K562 treated with DMSO at 1 percent for 12 hours (cell line): ENCODE results near the gene SMIM10. TPM values are rescaled to one million over a fixed set of nuclear protein-coding genes. Genes with fewer than 3 reads are reported as not detected.

Experiments used
- total RNA-seq: library from RNA; unstranded; fragments of 300-600 nt; gene quantifications from 2 replicates; pipeline ENCODE4 v1.2.3, GENCODE V29; 2022; ENCODE audit not compliant: insufficient read depth

The SMIM10 gene
- total RNA-seq, result 7.2 and 12.4 TPM in 2 replicates

GRCh38 chrX:134990801-134991481, at the start of gene SMIM10:
TSS of gene SMIM10 (plus strand) at chrX:134990991. CDS start at chrX:134991096, 105 bp downstream.

Other genes with a start within 250 kb of the SMIM10 start
- 13.5 and 42.1 TPM in 2 replicates for gene PABIR2, start 193.8 kb upstream of the SMIM10 start, total RNA-seq
- 8.5 and 25.7 TPM in 2 replicates for gene MOSPD1, start 75.7 kb upstream of the SMIM10 start, total RNA-seq
- 0.74 TPM in 1 of 2 replicates, not detected in the other for gene RTL8B, start 31.6 kb downstream of the SMIM10 start, total RNA-seq
- 115 and 119 TPM in 2 replicates for gene RTL8C, start 41.4 kb downstream of the SMIM10 start, total RNA-seq
- 127 and 144 TPM in 2 replicates for gene RTL8A, start 61.1 kb downstream of the SMIM10 start, total RNA-seq
- not detected in 2 replicates for gene SMIM10L2B, start 107.7 kb downstream of the SMIM10 start, total RNA-seq
- gene ETDB, start 129.5 kb downstream of the SMIM10 start, total RNA-seq, result not detected in 2 replicates
- gene CT55, start 180.4 kb downstream of the SMIM10 start, total RNA-seq, result 31.4 and 36.1 TPM in 2 replicates